Esophagus squamous epithelium (tissue), 4 donors: ENCODE data around the gene CCDC183.

Source experiments
- POLR2A ChIP-seq, 4 donors: fragments of 450-650 bp; IDR thresholded peaks; one replicate each; pipeline ENCODE4 v1.6.1; 2017; ENCODE audit warnings: antibody characterized with exemption in 4 of 4, mild to moderate bottlenecking in 4 of 4, moderate library complexity in 3 of 4
- TF ChIP-seq, protein P1 (sequence below), 6 experiments: fragments of 450-650 bp in 4 of 6; fragments of 200-600 bp in 2 of 6; sonication (generic) in 2 of 6; IDR thresholded peaks; one replicate each; pipeline ENCODE4 v1.5.1; 2016 to 2019; ENCODE audit warnings: antibody characterized with exemption in 6 of 6, mild to moderate bottlenecking in 4 of 6, moderate library complexity in 4 of 6

DNA sequence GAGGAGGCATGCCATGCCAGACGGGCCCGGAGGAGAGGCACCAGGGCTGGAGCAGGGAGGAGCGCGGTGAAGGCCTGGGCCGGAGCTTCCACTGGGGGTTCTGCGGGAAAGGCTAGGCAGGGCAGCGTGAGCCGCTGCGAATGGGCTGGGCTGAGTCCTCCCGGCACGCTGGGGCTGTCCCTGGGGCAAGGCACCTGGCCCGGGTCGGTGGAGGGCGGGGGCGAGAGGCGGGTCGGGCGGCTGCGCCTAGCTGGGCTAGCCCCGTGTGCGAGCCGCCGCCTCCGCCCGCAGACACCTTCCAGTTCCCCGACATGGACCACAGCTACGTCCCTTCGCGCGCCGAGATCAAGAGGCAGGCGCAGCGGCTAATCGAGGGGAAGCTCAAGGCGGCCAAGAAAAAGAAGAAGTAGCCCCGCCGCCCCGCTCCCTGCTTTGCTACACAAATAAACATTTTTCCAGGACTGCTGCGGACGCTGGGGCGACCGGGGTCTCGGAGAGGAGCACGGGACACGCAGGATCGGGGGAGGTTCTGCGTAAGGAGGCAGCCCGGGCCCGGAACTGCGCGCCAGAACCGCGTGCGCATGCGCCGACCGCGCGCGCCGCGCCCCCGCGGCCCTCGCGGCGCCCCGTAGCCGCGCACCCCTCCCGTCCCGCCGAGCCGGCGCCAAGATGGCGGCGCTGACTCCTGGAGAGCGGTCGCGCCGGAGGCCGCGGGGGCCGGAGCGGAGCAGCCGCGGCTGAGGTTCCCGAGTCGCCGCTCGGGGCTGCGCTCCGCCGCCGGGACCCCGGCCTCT lies 11.3 kb downstream of the CCDC183 start, which contains the start of gene RABL6:
- TF ChIP-seq, protein P1, sequence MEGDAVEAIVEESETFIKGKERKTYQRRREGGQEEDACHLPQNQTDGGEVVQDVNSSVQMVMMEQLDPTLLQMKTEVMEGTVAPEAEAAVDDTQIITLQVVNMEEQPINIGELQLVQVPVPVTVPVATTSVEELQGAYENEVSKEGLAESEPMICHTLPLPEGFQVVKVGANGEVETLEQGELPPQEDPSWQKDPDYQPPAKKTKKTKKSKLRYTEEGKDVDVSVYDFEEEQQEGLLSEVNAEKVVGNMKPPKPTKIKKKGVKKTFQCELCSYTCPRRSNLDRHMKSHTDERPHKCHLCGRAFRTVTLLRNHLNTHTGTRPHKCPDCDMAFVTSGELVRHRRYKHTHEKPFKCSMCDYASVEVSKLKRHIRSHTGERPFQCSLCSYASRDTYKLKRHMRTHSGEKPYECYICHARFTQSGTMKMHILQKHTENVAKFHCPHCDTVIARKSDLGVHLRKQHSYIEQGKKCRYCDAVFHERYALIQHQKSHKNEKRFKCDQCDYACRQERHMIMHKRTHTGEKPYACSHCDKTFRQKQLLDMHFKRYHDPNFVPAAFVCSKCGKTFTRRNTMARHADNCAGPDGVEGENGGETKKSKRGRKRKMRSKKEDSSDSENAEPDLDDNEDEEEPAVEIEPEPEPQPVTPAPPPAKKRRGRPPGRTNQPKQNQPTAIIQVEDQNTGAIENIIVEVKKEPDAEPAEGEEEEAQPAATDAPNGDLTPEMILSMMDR (IDR thresholded peaks at IDR 0.05): peak in 1 of 6 experiments; percentile 21
- peak in 3 of 4 donors; percentile 35 to 77 (median 56) for TF ChIP-seq POLR2A (IDR thresholded peaks at IDR 0.05)
